ENCODE measurements around the gene TFR2. TPM values are rescaled to one million over a fixed set of nuclear protein-coding genes. Genes with fewer than 3 reads are reported as not detected.

The TFR2 gene
- total and polyA plus RNA-seq, 2 of the 13 experiments (the other 11 are each of a cell fraction or from before 2014, with no cell fraction given), result 36.9 to 64.2 TPM

- no peak for TF ChIP-seq HNF1A (IDR thresholded peaks at IDR 0.05; ENCODE audit: low read depth)
- no peak for TF ChIP-seq HNF1A (CRISPR knock-in tag; IDR thresholded peaks at IDR 0.05; ENCODE audit: borderline replicate concordance)
- 0 out of 2 replicates have a peak, but pooled peaks have one; percentile 78 for TF ChIP-seq KDM4B (CRISPR knock-in tag; IDR thresholded peaks at IDR 0.05)
- peak; percentile 82 for TF ChIP-seq ZBTB33 (CRISPR knock-in tag; IDR thresholded peaks at IDR 0.05)
- no peak for TF ChIP-seq MIXL1 (CRISPR knock-in tag; IDR thresholded peaks at IDR 0.05)
- TF ChIP-seq ETV6 (CRISPR knock-in tag; conservative IDR thresholded peaks at IDR 0.05), result peak; percentile 91
- TF ChIP-seq FOXP1 (IDR thresholded peaks at IDR 0.05), result no peak
- no peak for TF ChIP-seq FOXP1 (CRISPR knock-in tag; IDR thresholded peaks at IDR 0.05)
- no peak for TF ChIP-seq ZNF576 (CRISPR knock-in tag; IDR thresholded peaks at IDR 0.05)
- no peak for TF ChIP-seq SRSF4 (IDR thresholded peaks at IDR 0.05; ENCODE audit: low read depth, low read length, poor library complexity, severe bottlenecking)
- no peak; the same call in 1 of the 2 replicates for TF ChIP-seq ZFYVE20 (CRISPR knock-in tag; IDR thresholded peaks at IDR 0.05; ENCODE audit: borderline replicate concordance, low read depth)
- no peak; the same call in 1 of the 2 replicates for TF ChIP-seq ZNF749 (CRISPR knock-in tag; IDR thresholded peaks at IDR 0.05; ENCODE audit: borderline replicate concordance)
- no peak for TF ChIP-seq DNMT1 (CRISPR knock-in tag; IDR thresholded peaks at IDR 0.05)
- TF ChIP-seq MAFK (conservative IDR thresholded peaks at IDR 0.05 in 1 of 2, IDR thresholded peaks at IDR 0.05 in 1 of 2; ENCODE audit: low read length in 2 of 2), result no peak
- TF ChIP-seq SIX4 (CRISPR knock-in tag; IDR thresholded peaks at IDR 0.05), result no peak
- TF ChIP-seq ZNF614 (CRISPR knock-in tag; IDR thresholded peaks at IDR 0.05; ENCODE audit: borderline replicate concordance), result no peak
- TF ChIP-seq ZNF496 (CRISPR knock-in tag; IDR thresholded peaks at IDR 0.05; ENCODE audit: insufficient replicate concordance), result no peak
- peak; percentile 70; the same call in 1 of the 2 replicates for TF ChIP-seq SNAI1 (CRISPR knock-in tag; IDR thresholded peaks at IDR 0.05; ENCODE audit: borderline replicate concordance)
Measured at GRCh38 chr7:100655908-100656674, 14.7 kb upstream of the TFR2 start, which contains the start of gene ACTL6B (continued).
